ENCODE results near the gene COL28A1.

- no peak for TF ChIP-seq CTCF (conservative IDR thresholded peaks at IDR 0.05)
- no peak for TF ChIP-seq EZH2 (IDR thresholded peaks at IDR 0.05; ENCODE audit: low read depth)
These were observed 212.3 kb downstream of the COL28A1 start for GRCh38 chr7:7323352-7323751.
